Pons (tissue), 1 donor: Measurements from ENCODE around the gene GON4L.
A peak's percentile ranks its signal among the peaks of the same experiment; 100 is the strongest.
"Not testable (repeated sequence)": the region's sequence is repeated elsewhere in the genome, so short reads cannot be mapped to it uniquely, and the experiment has no call there.

ENCODE experiments used
- DNase-seq: peaks from one replicate; pipeline ENCODE4 v3.0.0-alpha.2; 2016; ENCODE audit warnings: low spot score

GON4L gene

GRCh38 chr1:155745284-155746228 lies 111.5 kb downstream of the GON4L start:
- DNase-seq = peak; percentile 97

- peak; percentile 4 for DNase-seq
These were observed 112.2 kb downstream of the GON4L start for GRCh38 chr1:155744711-155745283.

- no peak for DNase-seq
These were observed 115.1 kb downstream of the GON4L start for GRCh38 chr1:155741908-155742307.

GRCh38 chr1:155740995-155741394 lies 116.0 kb downstream of the GON4L start:
- no peak for DNase-seq

GRCh38 chr1:155729031-155729898 lies 127.7 kb downstream of the GON4L start:
- peak; percentile 95 for DNase-seq

- DNase-seq = no peak
These were observed 131.9 kb downstream of the GON4L start for GRCh38 chr1:155725142-155725541.

GRCh38 chr1:155719703-155720102 lies 137.3 kb downstream of the GON4L start:
- no peak for DNase-seq

- peak; percentile 81 for DNase-seq
These were observed 138.4 kb downstream of the GON4L start for GRCh38 chr1:155718524-155719115.

- no peak for DNase-seq
These were observed 140.0 kb downstream of the GON4L start for GRCh38 chr1:155717041-155717440.

- no peak for DNase-seq
These were observed 141.2 kb downstream of the GON4L start for GRCh38 chr1:155715777-155716176.

GRCh38 chr1:155715056-155715455 lies 142.0 kb downstream of the GON4L start:
- DNase-seq = not testable (repeated sequence)

- peak; percentile 60 for DNase-seq
These were observed 143.9 kb downstream of the GON4L start for GRCh38 chr1:155713075-155713474.

- DNase-seq = peak; percentile 55
These were observed 144.4 kb downstream of the GON4L start for GRCh38 chr1:155712636-155713035.

- not testable (repeated sequence) for DNase-seq
These were observed 145.6 kb downstream of the GON4L start for GRCh38 chr1:155711457-155711856.

GRCh38 chr1:155709391-155709790 lies 147.6 kb downstream of the GON4L start:
- DNase-seq = no peak

- DNase-seq = no peak
These were observed 150.9 kb downstream of the GON4L start for GRCh38 chr1:155706139-155706538.

- DNase-seq = not testable (repeated sequence)
These were observed 152.6 kb downstream of the GON4L start for GRCh38 chr1:155704414-155704813.

- no peak for DNase-seq
These were observed 153.8 kb downstream of the GON4L start for GRCh38 chr1:155703216-155703615.

- DNase-seq = not testable (repeated sequence)
These were observed 155.3 kb downstream of the GON4L start for GRCh38 chr1:155701675-155702074.
